ENCODE data around the gene HOXD13.

The HOXD13 gene

GRCh38 chr2:176105730-176106580 is 13.4 kb downstream of the HOXD13 start (continued):
- TF ChIP-seq ZBTB20 (tag by site-specific recombination; IDR thresholded peaks at IDR 0.05) (peak; percentile 60), ZBTB48 (tag by site-specific recombination; IDR thresholded peaks at IDR 0.05) (peak; percentile 48), ZNF501 (tag by site-specific recombination; IDR thresholded peaks at IDR 0.05) (0 out of 2 replicates have a peak, but pooled peaks have one; percentile 53), CTCF (tag by site-specific recombination; IDR thresholded peaks at IDR 0.05) (peak; percentile 39; the same call in 1 of the 2 replicates), ZNF623 (tag by site-specific recombination; IDR thresholded peaks at IDR 0.05) (no peak), ZNF274 (IDR thresholded peaks at IDR 0.05; ENCODE audit: low read length) (no peak), ZNF274 (tag by site-specific recombination; IDR thresholded peaks at IDR 0.05; ENCODE audit: borderline replicate concordance) (no peak), ZBTB17 (tag by site-specific recombination; IDR thresholded peaks at IDR 0.05) (peak; percentile 82), PRDM1 (tag by site-specific recombination; IDR thresholded peaks at IDR 0.05) (peak; percentile 100), ZBTB10 (tag by site-specific recombination; IDR thresholded peaks at IDR 0.05) (peak; percentile 34), ZFP37 (tag by site-specific recombination; IDR thresholded peaks at IDR 0.05) (0 out of 2 replicates have a peak, but pooled peaks have one; percentile 29), SALL2 (tag by site-specific recombination; IDR thresholded peaks at IDR 0.05; ENCODE audit: borderline replicate concordance) (0 out of 2 replicates have a peak, but pooled peaks have one; percentile 40), ZBTB6 (tag by site-specific recombination; IDR thresholded peaks at IDR 0.05) (peak; percentile 29; the same call in 1 of the 2 replicates), ZFHX2 (tag by site-specific recombination; conservative IDR thresholded peaks at IDR 0.05) (no peak), ZXDB (tag by site-specific recombination; IDR thresholded peaks at IDR 0.05) (0 out of 2 replicates have a peak, but pooled peaks have one; percentile 26), ZNF366 (tag by site-specific recombination; conservative IDR thresholded peaks at IDR 0.05) (peak; percentile 99), ZNF768 (tag by site-specific recombination; IDR thresholded peaks at IDR 0.05) (peak; percentile 90; the same call in 1 of the 2 replicates), SCRT1 (tag by site-specific recombination; IDR thresholded peaks at IDR 0.05; ENCODE audit: borderline replicate concordance) (no peak), ZNF223 (tag by site-specific recombination; IDR thresholded peaks at IDR 0.05) (no peak), ZNF426 (tag by site-specific recombination; IDR thresholded peaks at IDR 0.05) (no peak), ZNF138 (tag by site-specific recombination; IDR thresholded peaks at IDR 0.05; ENCODE audit: borderline replicate concordance) (no peak), ZNF311 (tag by site-specific recombination; IDR thresholded peaks at IDR 0.05; ENCODE audit: borderline replicate concordance) (no peak), ZNF747 (tag by site-specific recombination; IDR thresholded peaks at IDR 0.05) (no peak), FEZF1 (tag by site-specific recombination; IDR thresholded peaks at IDR 0.05) (no peak), ZNF76 (tag by site-specific recombination; IDR thresholded peaks at IDR 0.05; ENCODE audit: borderline replicate concordance, low read depth) (0 out of 2 replicates have a peak, but pooled peaks have one; percentile 6), GLIS2 (tag by site-specific recombination; IDR thresholded peaks at IDR 0.05) (no peak; the same call in 1 of the 2 replicates)
